Activated CD8-positive, alpha-beta T cell treated with anti-CD3 and anti-CD28 coated beads, Interleukin-2, amount 10 ng/mL, durations not matched to agents 7 days and 5 days (primary cell): ENCODE data around the gene IGSF21. TPM values are rescaled to one million over a fixed set of nuclear protein-coding genes. Genes with fewer than 3 reads are reported as not detected.

Experiments
- ATAC-seq: fragments of 150-1000 bp; cut with Tn5 transposase; one replicate; pipeline ENCODE4 v1.10.0; 2021; ENCODE audit warnings: moderate library complexity
- CTCF ChIA-PET: fragments of 350-600 bp; sonication (Branson Sonifier 250); formaldehyde crosslinking; loops from one replicate; lab custom pipeline; 2021; ENCODE audit warnings: antibody characterized with exemption; lab: Charles Lee
- POLR2A ChIA-PET: fragments of 350-600 bp; sonication (Branson Sonifier 250); formaldehyde crosslinking; loops from one replicate; lab custom pipeline; 2021; ENCODE audit warnings: antibody characterized with exemption; lab: Charles Lee
- DNase-seq: peaks from one replicate; pipeline ENCODE4 v3.0.0-alpha.2; 2020
- H3K27ac Mint-ChIP-seq: one replicate; pipeline ENCODE4 v1.8.0; 2021; ENCODE audit warnings: mild to moderate bottlenecking, mixed read lengths
- H3K27me3 Mint-ChIP-seq: one replicate; pipeline ENCODE4 v1.8.0; 2021; ENCODE audit warnings: low read depth, mixed read lengths
- H3K36me3 Mint-ChIP-seq: one replicate; pipeline ENCODE4 v1.8.0; 2021; ENCODE audit warnings: low read depth, mixed read lengths
- H3K4me1 Mint-ChIP-seq: one replicate; pipeline ENCODE4 v1.8.0; 2021; ENCODE audit warnings: low read depth, mixed read lengths
- H3K4me3 Mint-ChIP-seq: one replicate; pipeline ENCODE4 v1.8.0; 2021; ENCODE audit warnings: mild to moderate bottlenecking, mixed read lengths
- H3K9me3 Mint-ChIP-seq: one replicate; pipeline ENCODE4 v1.8.0; 2022; ENCODE audit warnings: mixed read lengths; ENCODE audit not compliant: insufficient read depth
- total RNA-seq, 2 experiments: library from RNA; stranded (reverse); gene quantifications; one replicate each; pipeline ENCODE4 v1.2.3, GENCODE V29; 2021

The IGSF21 gene
- total RNA-seq, 2 experiments from 2014 or later, result not detected

GRCh38 chr1:18111605-18112297, 4.2 kb downstream of the IGSF21 start:
- Mint-ChIP-seq H3K27ac (no peak overlapping the region), H3K4me1 (peaks cover 11% of the 10 kb centered on the region), H3K4me3 (no peak overlapping the region), H3K27me3 (peaks cover 52% of the 10 kb centered on the region), H3K9me3 (no peaks in the 10 kb centered on the region), H3K36me3 (no peaks in the 10 kb centered on the region)
- DNase-seq, result no peak
- ATAC-seq, result no peak
- ChIA-PET CTCF (interaction anchor here (1.4 kb wide), 1 partner anchor 12 kb away, joined by 4 read pairs; no protein-coding TSS in a partner anchor), POLR2A (no interaction called here)

- peaks cover 50% of the 10 kb centered on the region for H3K27me3 Mint-ChIP-seq
- ChIA-PET POLR2A (no interaction called here), CTCF (no interaction called here)
- no peak overlapping the region for H3K4me3 Mint-ChIP-seq
- H3K36me3 Mint-ChIP-seq, result no peaks in the 10 kb centered on the region
- ATAC-seq (no peak), DNase-seq (no peak)
- no peaks in the 10 kb centered on the region for H3K9me3 Mint-ChIP-seq
- peaks cover 11% of the 10 kb centered on the region for H3K4me1 Mint-ChIP-seq
- no peak overlapping the region for H3K27ac Mint-ChIP-seq
Measured at GRCh38 chr1:18112611-18113010, 5.0 kb downstream of the IGSF21 start.

GRCh38 chr1:18114726-18115410, 7.3 kb downstream of the IGSF21 start:
- POLR2A ChIA-PET, result no interaction called here
- no peak overlapping the region for H3K27ac Mint-ChIP-seq
- peaks cover 11% of the 10 kb centered on the region for H3K4me1 Mint-ChIP-seq
- DNase-seq, result no peak
- no peak for ATAC-seq
- peaks cover 37% of the 10 kb centered on the region for H3K27me3 Mint-ChIP-seq
- H3K9me3 Mint-ChIP-seq, result no peaks in the 10 kb centered on the region
- no peak overlapping the region for H3K4me3 Mint-ChIP-seq
- no peaks in the 10 kb centered on the region for H3K36me3 Mint-ChIP-seq
- CTCF ChIA-PET, result no interaction called here

- ChIA-PET CTCF (no interaction called here), POLR2A (no interaction called here)
- H3K4me1 Mint-ChIP-seq, result peaks cover under 1% of the 10 kb centered on the region
- H3K36me3 Mint-ChIP-seq, result no peaks in the 10 kb centered on the region
- peaks cover 23% of the 10 kb centered on the region for H3K27me3 Mint-ChIP-seq
- no peak overlapping the region for H3K4me3 Mint-ChIP-seq
- no peak for DNase-seq
- H3K9me3 Mint-ChIP-seq, result no peaks in the 10 kb centered on the region
- ATAC-seq, result no peak
- no peak overlapping the region for H3K27ac Mint-ChIP-seq
Measured at GRCh38 chr1:18116777-18117176, 9.2 kb downstream of the IGSF21 start.

- POLR2A ChIA-PET, result no interaction called here
- peaks cover 12% of the 10 kb centered on the region for H3K27me3 Mint-ChIP-seq
- ATAC-seq (no peak), DNase-seq (no peak)
- no peaks in the 10 kb centered on the region for H3K4me1 Mint-ChIP-seq
- CTCF ChIA-PET, result no interaction called here
- no peak overlapping the region for H3K27ac Mint-ChIP-seq
- H3K9me3 Mint-ChIP-seq, result no peaks in the 10 kb centered on the region
- H3K36me3 Mint-ChIP-seq, result no peaks in the 10 kb centered on the region
- H3K4me3 Mint-ChIP-seq, result no peak overlapping the region
Measured at GRCh38 chr1:18118078-18118477, 10.5 kb downstream of the IGSF21 start.

- Mint-ChIP-seq H3K9me3 (no peaks in the 10 kb centered on the region), H3K27ac (no peak overlapping the region), H3K36me3 (no peaks in the 10 kb centered on the region), H3K4me1 (no peaks in the 10 kb centered on the region), H3K27me3 (peaks cover 10% of the 10 kb centered on the region), H3K4me3 (no peak overlapping the region)
- ChIA-PET CTCF (no interaction called here), POLR2A (no interaction called here)
- ATAC-seq (no peak), DNase-seq (no peak)
Measured at GRCh38 chr1:18118491-18118890, 10.9 kb downstream of the IGSF21 start.

- no peak overlapping the region for H3K4me3 Mint-ChIP-seq
- ChIA-PET POLR2A (no interaction called here), CTCF (no interaction called here)
- ATAC-seq, result no peak
- peaks cover 10% of the 10 kb centered on the region for H3K27me3 Mint-ChIP-seq
- H3K36me3 Mint-ChIP-seq, result no peaks in the 10 kb centered on the region
- no peak overlapping the region for H3K27ac Mint-ChIP-seq
- no peaks in the 10 kb centered on the region for H3K9me3 Mint-ChIP-seq
- DNase-seq, result no peak
- no peaks in the 10 kb centered on the region for H3K4me1 Mint-ChIP-seq
Measured at GRCh38 chr1:18119289-18119688, 11.7 kb downstream of the IGSF21 start.

- H3K4me1 Mint-ChIP-seq, result no peaks in the 10 kb centered on the region
- H3K9me3 Mint-ChIP-seq, result no peaks in the 10 kb centered on the region
- H3K27ac Mint-ChIP-seq, result no peak overlapping the region
- CTCF ChIA-PET, result no interaction called here
- DNase-seq (no peak), ATAC-seq (no peak)
- H3K27me3 Mint-ChIP-seq, result peaks cover 10% of the 10 kb centered on the region
- POLR2A ChIA-PET, result no interaction called here
- no peaks in the 10 kb centered on the region for H3K36me3 Mint-ChIP-seq
- H3K4me3 Mint-ChIP-seq, result no peak overlapping the region
Measured at GRCh38 chr1:18119771-18120377, 12.3 kb downstream of the IGSF21 start.

GRCh38 chr1:18120638-18121037, 13.0 kb downstream of the IGSF21 start:
- H3K36me3 Mint-ChIP-seq, result no peaks in the 10 kb centered on the region
- ChIA-PET POLR2A (no interaction called here), CTCF (no interaction called here)
- H3K27ac Mint-ChIP-seq, result no peak overlapping the region
- H3K27me3 Mint-ChIP-seq, result peaks cover 10% of the 10 kb centered on the region
- no peak for ATAC-seq
- DNase-seq, result no peak
- H3K4me1 Mint-ChIP-seq, result no peaks in the 10 kb centered on the region
- H3K4me3 Mint-ChIP-seq, result no peak overlapping the region
- no peaks in the 10 kb centered on the region for H3K9me3 Mint-ChIP-seq

- CTCF ChIA-PET, result no interaction called here
- Mint-ChIP-seq H3K4me3 (no peak overlapping the region), H3K9me3 (no peaks in the 10 kb centered on the region), H3K36me3 (no peaks in the 10 kb centered on the region), H3K4me1 (no peaks in the 10 kb centered on the region), H3K27me3 (peaks cover 10% of the 10 kb centered on the region), H3K27ac (no peak overlapping the region)
- no peak for ATAC-seq
- POLR2A ChIA-PET, result no interaction called here
- no peak for DNase-seq
Measured at GRCh38 chr1:18121072-18121820, 13.6 kb downstream of the IGSF21 start.

- Mint-ChIP-seq H3K9me3 (no peaks in the 10 kb centered on the region), H3K27ac (no peak overlapping the region), H3K4me3 (no peak overlapping the region), H3K27me3 (peaks cover 1% of the 10 kb centered on the region), H3K36me3 (no peaks in the 10 kb centered on the region), H3K4me1 (no peaks in the 10 kb centered on the region)
- CTCF ChIA-PET, result interaction anchor here (1.7 kb wide), 1 partner anchor 23 kb away, joined by 4 read pairs; no protein-coding TSS in a partner anchor
- POLR2A ChIA-PET, result no interaction called here
- no peak for ATAC-seq
- no peak for DNase-seq
Measured at GRCh38 chr1:18123467-18123992, 15.9 kb downstream of the IGSF21 start.
